ENCODE data around the gene PRL. TPM values are rescaled to one million over a fixed set of nuclear protein-coding genes. Genes with fewer than 3 reads are reported as not detected.

Gene PRL
- total and polyA plus RNA-seq, 12 donors: not detected

- no peak for DNase-seq
- Histone ChIP-seq H3K27me3 (no peaks in the 10 kb centered on the region), H3K27ac (no peak overlapping the region), H3K36me3 (no peaks in the 10 kb centered on the region), H3K9me3 (peaks cover 0 to 2% (median 0%) of the 10 kb centered on the region in 11 donors), H3K4me1 (no peaks in the 10 kb centered on the region), H3K4me3 (no peak overlapping the region)
- ATAC-seq: no peak
- WGBS, 2 donors: 0% methylated on average over 1 of the region's 1 CpG
- intact Hi-C loops (cut with DNase I): no loop called here
- no peak for TF ChIP-seq CTCF (IDR thresholded peaks at IDR 0.05)
Observed at GRCh38 chr6:22237526-22237925, 59.3 kb downstream of the PRL start.

Data from heart right ventricle (tissue), 16 donors.